ENCODE data around the gene C1orf21.

The C1orf21 gene

GRCh38 chr1:184527402-184527801 is 140.6 kb downstream of the C1orf21 start:
- no peak for DNase-seq

DNA sequence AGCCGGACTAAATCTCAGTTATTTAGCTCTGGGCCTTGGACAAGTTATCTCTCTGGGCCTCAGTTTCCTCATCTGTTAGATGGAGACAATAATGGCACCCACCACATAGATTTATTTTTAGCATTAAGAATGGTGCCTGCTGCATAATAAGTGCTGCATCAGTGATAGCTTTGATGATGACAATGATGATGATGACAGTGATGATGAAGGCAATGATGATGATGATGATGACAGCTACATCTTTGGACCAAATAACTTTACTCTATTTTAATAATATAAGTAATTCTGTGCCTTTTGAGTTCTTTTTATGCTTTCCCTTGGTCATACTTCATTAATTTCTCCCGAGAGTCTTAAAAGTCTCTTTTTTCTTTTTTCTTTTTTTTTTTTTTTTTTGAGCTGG is 143.4 kb downstream of the C1orf21 start:
- no peak for DNase-seq

- DNase-seq: no peak
Measured at GRCh38 chr1:184531296-184531695, 144.5 kb downstream of the C1orf21 start.

- no peak for DNase-seq
Measured at GRCh38 chr1:184532199-184532598, 145.4 kb downstream of the C1orf21 start.

DNA sequence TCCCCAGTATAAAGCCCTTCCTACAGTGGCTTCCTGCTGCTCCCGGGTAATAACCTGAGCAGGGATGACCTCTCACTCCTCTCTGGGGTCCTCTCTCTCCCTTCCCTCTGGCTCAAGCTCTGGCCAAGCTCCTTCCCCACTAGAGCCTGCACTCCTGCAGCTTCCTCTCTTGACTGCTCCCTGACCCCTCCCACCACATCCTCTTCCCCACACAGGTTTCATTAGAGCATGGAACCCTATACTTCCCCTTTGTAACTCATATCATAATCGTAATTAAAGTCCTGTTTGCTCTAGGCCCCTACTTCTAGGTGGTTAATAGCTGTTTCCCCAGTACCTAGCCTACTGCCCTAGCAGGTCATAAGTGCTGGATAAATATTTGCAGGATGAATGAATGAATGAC is 146.2 kb downstream of the C1orf21 start:
- DNase-seq: no peak

- no peak for DNase-seq
Measured at GRCh38 chr1:184533915-184534314, 147.1 kb downstream of the C1orf21 start.

DNA sequence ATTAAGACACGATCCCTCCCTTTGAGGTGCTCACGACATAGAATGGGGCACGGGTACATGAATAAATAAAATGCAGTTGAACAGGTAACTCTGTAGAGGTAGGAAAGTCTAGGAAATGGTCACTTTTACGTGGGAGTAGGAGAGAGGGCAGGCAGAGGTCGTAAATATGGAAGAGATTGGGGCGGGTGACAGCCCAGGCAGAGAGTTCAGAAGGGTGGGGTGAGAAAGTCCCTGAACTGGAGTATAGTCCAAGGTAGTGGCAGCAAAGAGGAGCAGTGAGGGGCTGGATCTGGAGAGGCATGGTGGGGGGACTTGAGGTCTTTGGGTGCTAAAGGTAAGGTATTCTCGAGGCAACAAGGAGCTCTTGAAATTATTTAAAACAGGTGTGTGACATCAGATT is 147.9 kb downstream of the C1orf21 start:
- DNase-seq: no peak

DNA sequence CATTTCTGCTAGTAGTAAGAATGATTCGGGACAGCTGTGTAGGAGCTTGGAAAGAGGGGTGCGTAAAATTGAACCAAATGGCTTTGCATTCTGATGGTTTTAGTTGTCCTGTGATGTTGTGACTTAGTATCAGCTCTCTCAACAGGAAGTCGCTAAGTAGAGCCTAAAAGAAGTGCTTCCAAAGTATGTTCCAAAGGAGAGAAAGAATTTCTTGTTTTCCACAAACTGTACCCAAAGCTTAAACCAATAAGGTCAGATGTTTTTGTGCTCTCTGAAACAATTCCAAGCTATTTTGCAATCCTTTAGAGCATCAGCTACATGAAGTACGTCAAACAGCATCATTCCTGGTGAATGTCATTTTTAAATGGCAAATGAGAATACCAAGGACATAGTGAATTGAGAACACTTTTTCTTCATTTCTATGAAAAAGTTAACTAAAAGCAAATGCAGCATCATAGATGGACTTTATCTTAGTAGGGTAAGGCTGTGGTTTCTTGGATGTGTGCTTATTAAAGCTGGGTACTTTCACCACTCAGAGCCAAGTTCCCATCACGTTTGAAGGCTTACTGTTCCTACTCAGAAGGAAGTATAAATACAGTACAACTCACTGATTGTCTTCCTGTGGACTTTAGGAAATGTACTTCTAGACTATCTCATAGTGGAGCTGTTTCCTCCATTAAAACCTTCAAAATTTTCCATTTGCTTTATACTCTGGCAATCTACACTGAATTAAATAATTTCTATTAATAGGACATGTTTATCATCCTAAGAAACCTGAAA is 148.6 kb downstream of the C1orf21 start:
- no peak for DNase-seq

- DNase-seq: no peak
Measured at GRCh38 chr1:184536246-184536985, 149.6 kb downstream of the C1orf21 start.

DNA sequence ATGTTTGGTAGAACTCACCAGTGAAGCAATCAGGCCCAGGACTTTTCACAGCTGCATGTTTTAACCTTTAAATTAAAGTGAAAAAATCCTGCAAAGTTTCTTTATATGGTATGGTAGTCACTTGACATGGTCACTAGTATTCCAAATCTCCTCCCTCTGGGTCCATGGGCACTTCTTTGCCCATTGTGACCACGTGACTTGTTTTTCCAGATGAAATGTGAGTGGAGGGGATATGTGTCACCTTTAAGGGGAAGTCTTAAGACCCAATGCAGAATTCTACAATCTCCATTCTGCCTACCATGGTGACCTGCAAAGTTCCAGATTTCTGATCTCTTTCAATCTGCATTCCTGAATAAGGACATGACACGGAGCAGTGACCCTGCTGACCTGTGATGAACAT is 152.8 kb downstream of the C1orf21 start:
- no peak for DNase-seq

- no peak for DNase-seq
Measured at GRCh38 chr1:184541537-184542152, 154.8 kb downstream of the C1orf21 start.

GRCh38 chr1:184542291-184542690 is 155.5 kb downstream of the C1orf21 start:
- no peak for DNase-seq

DNA sequence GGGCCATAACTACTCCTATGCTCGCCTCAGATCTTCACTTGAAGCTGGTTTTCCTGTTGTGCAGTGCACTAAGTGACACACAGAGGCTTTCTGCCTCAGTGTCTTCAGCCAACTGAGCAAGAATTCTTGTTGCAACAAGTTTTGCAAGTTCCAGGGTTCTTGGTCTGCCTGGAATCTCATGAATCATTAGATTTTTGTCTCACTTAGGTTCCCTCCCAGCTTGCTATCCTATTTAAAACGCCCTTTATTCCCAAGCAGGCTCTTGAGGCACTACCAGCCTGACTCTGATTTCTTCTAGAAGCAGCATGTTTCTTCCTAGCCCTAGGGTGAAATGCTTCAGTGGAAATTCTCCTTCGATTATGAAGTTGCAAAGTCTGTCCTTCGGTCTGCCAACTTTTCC is 158.8 kb downstream of the C1orf21 start:
- DNase-seq: no peak

GRCh38 chr1:184552446-184552845 is 165.6 kb downstream of the C1orf21 start:
- no peak for DNase-seq

DNA sequence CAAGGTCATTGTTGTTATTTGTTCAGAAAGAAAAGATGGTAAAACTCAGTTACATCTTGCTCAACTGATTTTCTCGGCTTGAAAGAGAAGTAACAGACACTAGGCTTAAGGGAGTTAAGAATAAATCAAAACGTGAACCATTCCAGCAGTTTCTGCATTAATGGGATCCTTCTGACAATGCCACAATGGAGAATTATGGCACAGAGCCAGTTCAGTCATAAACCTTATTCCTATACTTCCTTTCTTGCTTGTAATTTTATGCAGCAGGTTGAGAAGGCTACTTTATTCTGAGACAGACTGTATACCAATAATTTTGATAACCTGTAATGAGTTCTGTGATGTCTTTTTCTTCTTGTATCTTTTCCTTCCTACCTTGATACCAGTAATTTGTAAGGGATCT is 167.0 kb downstream of the C1orf21 start:
- DNase-seq: no peak

DNA sequence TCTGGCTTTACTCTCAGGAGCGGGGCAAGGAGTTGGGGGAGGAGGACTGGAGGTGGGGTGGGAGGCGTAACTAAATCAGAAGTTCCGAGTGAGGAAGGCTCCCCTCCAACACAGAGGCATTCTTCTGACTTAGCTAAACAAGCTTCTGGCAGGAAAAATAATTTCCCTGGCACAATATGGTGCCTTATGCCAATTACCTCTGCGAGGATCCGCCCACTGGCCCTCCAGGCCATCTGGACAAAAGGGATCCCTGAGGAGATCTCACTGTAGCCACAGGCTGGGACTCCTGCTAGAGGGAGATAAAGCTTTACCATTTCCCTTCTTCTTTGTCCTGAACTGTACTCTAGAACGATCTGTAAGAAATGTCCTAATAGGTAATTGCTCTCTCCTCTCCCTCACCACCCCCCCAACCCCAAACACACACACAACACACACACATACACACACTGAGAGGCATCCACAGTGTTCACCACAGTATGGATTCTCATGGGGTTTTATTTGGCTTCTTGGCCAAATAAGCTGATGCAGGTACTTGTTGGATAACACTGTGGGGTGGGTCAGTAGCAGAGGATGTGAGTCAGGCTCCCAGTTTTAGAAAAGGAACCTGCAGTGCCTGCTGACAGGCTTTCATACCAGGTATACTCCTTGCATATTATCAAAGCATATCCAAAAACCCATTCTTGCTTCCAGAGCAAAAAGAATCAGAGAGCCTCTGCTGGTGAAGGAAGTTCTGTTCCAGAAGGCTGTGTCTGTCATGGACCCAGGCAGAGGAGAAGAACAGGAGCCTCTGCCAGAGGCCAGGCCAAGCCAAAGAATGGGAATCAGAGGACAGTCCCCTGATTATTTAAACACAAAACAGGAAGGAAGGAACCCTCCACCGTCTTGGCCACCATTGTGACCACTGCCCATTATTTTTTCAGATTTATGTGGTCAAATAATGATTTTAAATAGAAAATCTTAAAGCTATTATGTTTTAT is 169.1 kb downstream of the C1orf21 start:
- no peak for DNase-seq

GRCh38 chr1:184556665-184557064 is 169.8 kb downstream of the C1orf21 start:
- no peak for DNase-seq

DNA sequence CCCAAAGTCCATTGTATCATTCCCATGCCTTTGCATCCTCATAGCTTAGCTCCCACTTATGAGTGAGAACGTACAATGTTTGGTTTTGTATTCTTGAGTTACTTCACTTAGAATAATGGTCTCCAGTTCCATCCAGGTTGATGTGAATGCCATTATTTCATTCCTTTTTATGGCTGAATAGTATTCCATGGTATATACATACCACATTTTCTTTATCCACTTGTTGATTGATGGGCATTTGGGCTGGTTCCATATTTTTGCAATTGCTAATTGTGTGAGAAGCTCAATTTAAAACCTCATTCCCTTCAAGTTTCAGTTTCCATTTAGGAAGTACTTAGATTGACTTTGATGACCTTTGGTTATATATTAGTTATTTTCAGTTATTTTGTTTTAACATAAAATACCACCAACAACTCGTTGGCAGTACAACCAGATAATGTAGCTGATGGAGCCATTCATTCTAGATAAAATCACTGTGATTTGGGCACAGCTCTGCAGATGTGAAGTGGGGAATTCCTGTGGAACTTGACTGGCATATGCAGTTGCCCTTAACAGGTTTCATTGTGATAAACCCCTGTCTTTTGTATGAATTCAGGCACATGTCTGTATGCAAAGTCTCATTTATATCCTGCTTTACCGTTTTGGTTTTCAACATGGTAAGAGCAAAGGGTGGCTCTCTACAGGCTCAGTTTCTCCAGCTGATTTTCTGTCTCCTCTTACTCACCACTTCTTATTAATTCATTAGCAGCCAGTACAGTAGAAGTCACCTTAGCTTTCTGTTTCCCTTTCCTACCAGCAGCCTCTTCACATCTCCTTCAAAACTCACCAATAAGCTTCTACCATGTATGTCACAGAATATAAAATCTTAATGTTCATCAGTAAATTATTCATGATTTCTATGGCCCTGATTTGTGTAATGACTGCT is 170.9 kb downstream of the C1orf21 start:
- DNase-seq: no peak

DNA sequence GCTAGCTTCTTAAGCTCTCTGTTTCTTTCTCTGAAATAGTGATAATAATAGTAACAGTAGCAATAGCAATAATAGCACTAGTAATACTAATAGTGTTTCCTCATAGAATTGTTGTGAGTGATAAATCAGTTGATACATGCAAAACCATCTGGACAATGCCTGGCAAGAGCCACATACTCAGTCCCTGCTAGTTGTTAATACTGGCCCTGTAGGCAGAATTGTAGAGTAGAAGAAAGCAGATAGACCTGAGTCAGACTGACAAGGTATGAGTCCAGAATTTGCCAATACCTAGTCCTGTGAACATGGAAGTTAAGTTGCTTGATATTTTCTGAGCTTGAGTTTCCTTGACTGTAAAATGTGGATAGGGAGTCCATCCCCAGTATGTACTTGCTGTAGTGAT is 171.9 kb downstream of the C1orf21 start:
- DNase-seq: no peak

DNA sequence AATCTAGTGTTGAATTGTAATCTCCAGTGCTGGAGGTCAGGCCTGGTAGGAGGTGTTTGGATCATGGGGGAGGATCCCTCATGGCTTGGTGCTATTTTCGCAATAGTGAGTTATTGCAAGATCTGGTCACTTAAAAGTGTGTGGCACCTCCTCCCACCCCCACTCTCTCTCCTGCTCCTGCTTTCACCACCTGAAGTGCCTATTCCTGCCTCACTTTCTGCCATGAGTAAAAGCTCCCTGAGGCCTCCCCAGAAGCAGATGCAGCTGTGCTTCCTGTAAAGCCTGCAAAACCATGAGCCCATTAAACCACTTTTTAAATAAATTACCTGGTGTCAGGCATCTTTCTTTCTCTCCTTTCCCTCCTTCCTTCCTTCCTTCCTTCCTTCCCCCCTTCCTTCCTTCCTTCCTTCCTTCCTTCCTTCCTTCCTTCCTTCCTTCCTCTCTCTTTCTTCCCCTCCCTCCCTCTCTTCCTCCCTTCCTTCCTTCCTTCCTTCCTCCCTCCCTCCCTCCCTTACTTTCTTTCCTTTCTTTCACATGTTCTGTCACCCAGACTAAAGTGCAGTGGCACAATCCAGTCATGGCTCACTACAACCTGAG is 172.4 kb downstream of the C1orf21 start:
- no peak for DNase-seq

- no peak for DNase-seq
Measured at GRCh38 chr1:184562806-184563205, 176.0 kb downstream of the C1orf21 start.
